Adrenal gland (tissue), 12 donors: Measurements from ENCODE around the gene PRKCA. TPM values are rescaled to one million over a fixed set of nuclear protein-coding genes. Genes with fewer than 3 reads are reported as not detected.

Experiments used
- DNase-seq, 7 donors: peaks; one replicate each; pipeline ENCODE4 v3.0.0-alpha.2; 2019 to 2020
- H3K27ac ChIP-seq, 5 donors: fragments of 200-600 bp; sonication (generic) in 4 of 5; 1 replicate in 3 of 5; 2 replicates in 2 of 5; pipeline versions ENCODE4 v1.5.1 to v1.8.0; 2016 to 2020; ENCODE audit warnings: mild to moderate bottlenecking in 1 of 5
- H3K27me3 ChIP-seq: fragments of 200-600 bp; 2 replicates; pipeline ENCODE4 v1.8.0; 2021
- H3K36me3 ChIP-seq, 2 donors: fragments of 200-600 bp; replicated peaks in 1 of 2; 1 replicate in 1 of 2; 2 replicates in 1 of 2; pipeline versions ENCODE4 v1.5.1 to v1.8.0; 2018 to 2022
- H3K4me1 ChIP-seq, 2 donors: fragments of 200-600 bp; replicated peaks in 1 of 2; 1 replicate in 1 of 2; 2 replicates in 1 of 2; pipeline versions ENCODE4 v1.5.1 to v1.8.0; 2018 to 2021
- H3K4me3 ChIP-seq, 4 donors: fragments of 200-600 bp; sonication (generic) in 3 of 4; one replicate each; pipeline ENCODE4 v1.5.1; 2016 to 2018
- H3K9me3 ChIP-seq, 3 donors: fragments of 200-600 bp; sonication (generic) in 1 of 3; replicated peaks in 1 of 3; 1 replicate in 2 of 3; 2 replicates in 1 of 3; pipeline versions ENCODE4 v1.5.1 to v1.8.0; 2016 to 2021
- POLR2A ChIP-seq, 2 donors: fragments of 450-650 bp; IDR thresholded peaks; one replicate each; pipeline ENCODE4 v1.6.1; 2017; ENCODE audit warnings: antibody characterized with exemption in 2 of 2, mild to moderate bottlenecking in 2 of 2, moderate library complexity in 1 of 2
- WGBS, 4 donors: extraction: QIAGEN DNeasy Blood & Tissue Kit in 2 of 4; methylation state at CpG; one replicate each; pipeline versions ENCODE4 v1.1.5 to v1.1.7; 2013 to 2017; 5-methylcytosine and 5-hydroxymethylcytosine counted together
- intact Hi-C, 2 donors: fragments of 100-400 bp; cut with DNase I; formaldehyde crosslinking; loops; one replicate each; pipeline versions ENCODE4 v1.14.1 to v1.15.0; 2022 to 2023
- polyA plus RNA-seq, 3 donors: library from polyadenylated mRNA; stranded (reverse); fragments of 200-250 nt in 2 of 3; fragments of 350-450 nt in 1 of 3; fragmentation: Illumina TruSeq in 1 of 3; extraction: RNeasy Lipid Tissue Mini Kit (QIAGEN cat#74804) in 1 of 3; gene quantifications; one replicate each; pipeline ENCODE4 v1.2.3, GENCODE V29; 2013 to 2014
- total RNA-seq, 9 donors: library from RNA; depleted of rRNA in 4 of 9; stranded (reverse); fragments of >200 nt in 4 of 9; fragments of 120-200 nt in 1 of 9; fragmentation: NEBNext Ultra II Directional in 1 of 9; extraction: Animal tissue kit (Norgen Biotek cat#: 25700) in 1 of 9; gene quantifications; one replicate each; pipeline versions ENCODE4 v1.1.0 to v1.2.4, GENCODE V29; 2013 to 2023
- TF ChIP-seq, protein P1 (sequence below), 6 experiments: fragments of 450-650 bp in 4 of 6; fragments of 200-600 bp in 2 of 6; sonication (generic) in 1 of 6; IDR thresholded peaks; 1 replicate in 5 of 6; 2 replicates in 1 of 6; pipeline versions ENCODE4 v1.5.1 to v1.8.0; 2016 to 2021; ENCODE audit warnings: antibody characterized with exemption in 6 of 6, mild to moderate bottlenecking in 2 of 6, moderate library complexity in 1 of 6
- donor health status: healthy with polysubstance abuse.
- donor health status: Bipolar disorder and iron deficiency.
- donor health status: DM: yes; HTN: yes; CAD: no.
- donor health status: DM: no; HTN: no; CAD: no.
- donor health status: DM: no; HTN: no; CAD: no.
- donor health status: DM: yes; HTN: yes; CAD: no.

Gene PRKCA
- total and polyA plus RNA-seq, 12 donors: 15.1 to 202 (median 84.1) TPM

DNA sequence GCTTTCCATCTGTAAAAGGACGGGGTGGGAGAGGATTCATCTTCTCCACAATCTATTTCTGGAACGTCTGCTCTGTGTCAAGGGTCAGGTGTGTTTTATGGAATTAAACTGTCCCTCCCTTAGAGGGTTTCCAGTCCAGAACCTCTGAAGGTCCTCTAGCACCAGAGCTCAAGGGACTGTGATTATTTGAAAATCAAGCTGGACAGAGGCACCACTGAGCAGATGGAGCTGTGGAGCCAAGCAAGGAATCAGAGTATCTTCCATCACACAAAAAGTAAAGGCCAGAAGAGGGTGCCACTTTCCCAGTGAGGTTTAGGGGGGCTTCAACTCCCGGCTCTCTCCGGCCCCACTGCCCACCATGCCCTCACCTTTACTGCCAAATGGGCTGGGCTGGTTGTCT is 539.3 kb downstream of the PRKCA start:
- 71 to 90% (median 73%) methylated on average over 4 of the region's 4 CpGs for WGBS, 4 donors

DNA sequence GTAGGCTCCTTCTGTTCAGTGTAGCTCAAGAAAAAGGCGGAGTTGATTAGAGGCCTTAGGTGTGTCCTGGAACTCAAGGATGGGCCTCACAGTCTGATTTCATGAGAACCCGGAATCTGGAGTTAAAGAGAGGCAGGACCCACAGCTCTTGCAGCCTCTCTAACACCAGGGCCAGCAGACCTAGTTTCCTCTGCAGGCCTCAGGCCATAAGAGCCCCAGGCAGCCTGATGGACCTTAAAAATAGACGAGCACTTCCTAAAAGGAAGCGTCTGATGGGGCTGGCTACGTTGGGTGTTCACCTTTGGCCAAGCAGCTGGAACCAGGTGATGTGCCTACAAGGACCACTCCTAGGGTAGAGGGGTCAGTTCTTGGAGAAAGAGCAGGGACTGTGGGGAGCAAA is 540.1 kb downstream of the PRKCA start:
- no peak overlapping the region for H3K27ac ChIP-seq
- H3K27me3 ChIP-seq: no peaks in the 10 kb centered on the region
- no peak overlapping the region for H3K4me3 ChIP-seq
- peak in 1 of 7 donors; percentile 9 for DNase-seq
- H3K36me3 ChIP-seq: no peaks in the 10 kb centered on the region
- no peaks in the 10 kb centered on the region for H3K9me3 ChIP-seq
- WGBS, 4 donors: 73 to 83% (median 77%) methylated on average over 5 of the region's 5 CpGs
- H3K4me1 ChIP-seq: no peaks in the 10 kb centered on the region
- no peak for TF ChIP-seq POLR2A (IDR thresholded peaks at IDR 0.05)
- TF ChIP-seq, protein P1, sequence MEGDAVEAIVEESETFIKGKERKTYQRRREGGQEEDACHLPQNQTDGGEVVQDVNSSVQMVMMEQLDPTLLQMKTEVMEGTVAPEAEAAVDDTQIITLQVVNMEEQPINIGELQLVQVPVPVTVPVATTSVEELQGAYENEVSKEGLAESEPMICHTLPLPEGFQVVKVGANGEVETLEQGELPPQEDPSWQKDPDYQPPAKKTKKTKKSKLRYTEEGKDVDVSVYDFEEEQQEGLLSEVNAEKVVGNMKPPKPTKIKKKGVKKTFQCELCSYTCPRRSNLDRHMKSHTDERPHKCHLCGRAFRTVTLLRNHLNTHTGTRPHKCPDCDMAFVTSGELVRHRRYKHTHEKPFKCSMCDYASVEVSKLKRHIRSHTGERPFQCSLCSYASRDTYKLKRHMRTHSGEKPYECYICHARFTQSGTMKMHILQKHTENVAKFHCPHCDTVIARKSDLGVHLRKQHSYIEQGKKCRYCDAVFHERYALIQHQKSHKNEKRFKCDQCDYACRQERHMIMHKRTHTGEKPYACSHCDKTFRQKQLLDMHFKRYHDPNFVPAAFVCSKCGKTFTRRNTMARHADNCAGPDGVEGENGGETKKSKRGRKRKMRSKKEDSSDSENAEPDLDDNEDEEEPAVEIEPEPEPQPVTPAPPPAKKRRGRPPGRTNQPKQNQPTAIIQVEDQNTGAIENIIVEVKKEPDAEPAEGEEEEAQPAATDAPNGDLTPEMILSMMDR (IDR thresholded peaks at IDR 0.05): no peak
- intact Hi-C loops: no loop called here

More for the DNA sequence above, 539.3 kb downstream of the PRKCA start:
- no peaks in the 10 kb centered on the region for H3K36me3 ChIP-seq
- H3K4me1 ChIP-seq: no peaks in the 10 kb centered on the region
- no peaks in the 10 kb centered on the region for H3K9me3 ChIP-seq
- H3K4me3 ChIP-seq: no peak overlapping the region
- intact Hi-C loops: no loop called here
- TF ChIP-seq, protein P1 (IDR thresholded peaks at IDR 0.05): no peak
- TF ChIP-seq POLR2A (IDR thresholded peaks at IDR 0.05): no peak
- H3K27ac ChIP-seq: no peak overlapping the region
- DNase-seq: no peak
- H3K27me3 ChIP-seq: no peaks in the 10 kb centered on the region

DNA sequence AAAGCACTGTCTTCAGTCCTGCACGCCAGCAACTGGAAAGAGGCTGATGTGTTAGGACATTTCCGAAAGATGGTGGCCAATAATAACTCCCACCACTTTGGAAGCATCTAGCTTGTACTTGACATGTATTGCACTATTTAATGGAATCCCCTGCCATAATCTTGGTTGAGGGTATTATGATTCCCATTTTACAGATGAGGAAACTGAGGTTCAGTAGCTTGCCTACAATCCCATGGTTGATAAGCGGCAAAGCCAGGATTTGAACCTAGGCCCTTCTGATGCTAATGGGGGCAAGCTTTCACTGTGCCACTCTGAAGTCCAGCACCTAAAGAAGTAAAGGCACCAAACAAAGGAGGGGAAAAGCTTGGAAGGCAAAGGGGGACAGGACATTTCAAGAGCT is 540.5 kb downstream of the PRKCA start:
- Histone ChIP-seq H3K4me1 (no peaks in the 10 kb centered on the region), H3K36me3 (no peaks in the 10 kb centered on the region), H3K9me3 (no peaks in the 10 kb centered on the region), H3K27ac (no peak overlapping the region), H3K27me3 (no peaks in the 10 kb centered on the region), H3K4me3 (no peak overlapping the region)
- TF ChIP-seq, protein P1 (IDR thresholded peaks at IDR 0.05): no peak
- no peak for TF ChIP-seq POLR2A (IDR thresholded peaks at IDR 0.05)
- 90 to 98% (median 93%) methylated on average over 3 of the region's 3 CpGs for WGBS, 4 donors
- intact Hi-C loops: no loop called here
- DNase-seq: no peak

DNA sequence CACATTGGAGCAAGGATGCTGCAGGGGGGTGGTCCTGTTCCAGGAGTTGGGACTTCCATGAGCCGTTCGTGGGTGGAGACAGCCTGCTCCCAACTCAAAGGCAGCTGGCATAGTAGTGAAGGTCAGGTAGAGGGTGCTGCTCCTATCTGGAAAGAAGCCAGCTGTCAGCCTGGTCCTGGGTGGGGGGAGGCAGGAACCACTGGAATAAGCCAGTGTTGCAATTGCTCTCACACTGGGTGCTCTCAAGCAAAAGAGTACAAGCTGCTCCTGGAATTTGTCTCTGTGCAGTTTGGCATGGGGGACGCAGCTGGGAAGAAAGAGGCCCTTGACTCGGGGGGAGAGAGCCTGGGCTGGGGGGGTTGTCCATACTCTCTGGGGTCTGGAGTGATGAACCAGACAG is 541.2 kb downstream of the PRKCA start:
- no peak for TF ChIP-seq POLR2A (IDR thresholded peaks at IDR 0.05)
- TF ChIP-seq, protein P1 (IDR thresholded peaks at IDR 0.05): no peak
- Histone ChIP-seq H3K4me3 (no peak overlapping the region), H3K27me3 (no peaks in the 10 kb centered on the region), H3K9me3 (no peaks in the 10 kb centered on the region), H3K4me1 (no peaks in the 10 kb centered on the region), H3K27ac (no peak overlapping the region), H3K36me3 (no peaks in the 10 kb centered on the region)
- 45 to 68% (median 58%) methylated on average over 4 of the region's 4 CpGs for WGBS, 4 donors
- peak in 1 of 7 donors; percentile 21 for DNase-seq
- intact Hi-C loops: no loop called here
